Measurements from ENCODE around the gene SUFU.
"Not testable (repeated sequence)": the region's sequence is repeated elsewhere in the genome, so short reads cannot be mapped to it uniquely, and the experiment has no call there.

The SUFU gene

DNA sequence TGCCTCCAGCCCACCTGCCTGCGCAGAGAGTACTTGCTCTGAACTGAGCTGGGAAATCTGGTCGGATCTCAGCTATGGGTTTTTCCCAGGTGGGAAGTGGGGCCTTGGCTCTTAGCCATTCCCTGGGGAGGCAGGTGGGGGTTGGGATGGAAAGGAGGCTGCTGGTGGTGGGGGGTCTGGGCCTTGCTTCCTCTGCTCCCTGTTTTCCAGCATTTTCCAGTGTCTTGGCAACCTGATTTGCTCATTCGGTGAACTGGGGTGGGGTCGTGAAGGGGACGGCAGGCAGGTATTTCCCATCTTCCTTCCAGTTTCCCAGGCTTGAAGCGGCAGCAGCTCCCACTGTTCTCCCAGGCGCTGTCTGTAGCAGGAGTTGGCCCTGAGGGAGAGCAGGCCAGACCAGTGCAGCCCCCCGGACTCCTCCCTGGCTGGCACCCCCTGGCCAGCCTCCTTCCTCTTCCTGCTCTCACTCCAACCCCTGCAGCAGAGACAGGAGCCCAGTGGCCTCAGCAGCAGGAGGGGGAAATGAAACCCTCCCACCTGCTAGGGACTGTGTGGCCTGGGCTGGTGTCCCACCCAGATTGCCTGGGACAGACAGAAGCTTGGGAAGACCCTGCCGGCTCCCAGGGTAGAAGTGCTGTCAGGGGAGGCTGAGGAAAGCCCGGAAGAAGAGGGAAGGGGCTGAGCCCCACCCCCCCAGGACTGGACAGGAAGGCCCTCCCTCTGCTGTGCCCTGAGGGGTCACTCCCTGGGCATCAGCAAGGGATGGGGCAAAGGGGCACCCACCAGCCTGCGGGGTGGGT lies 147.1 kb downstream of the SUFU start:
- no peak for DNase-seq (ENCODE audit: low read depth, low spot score)

DNA sequence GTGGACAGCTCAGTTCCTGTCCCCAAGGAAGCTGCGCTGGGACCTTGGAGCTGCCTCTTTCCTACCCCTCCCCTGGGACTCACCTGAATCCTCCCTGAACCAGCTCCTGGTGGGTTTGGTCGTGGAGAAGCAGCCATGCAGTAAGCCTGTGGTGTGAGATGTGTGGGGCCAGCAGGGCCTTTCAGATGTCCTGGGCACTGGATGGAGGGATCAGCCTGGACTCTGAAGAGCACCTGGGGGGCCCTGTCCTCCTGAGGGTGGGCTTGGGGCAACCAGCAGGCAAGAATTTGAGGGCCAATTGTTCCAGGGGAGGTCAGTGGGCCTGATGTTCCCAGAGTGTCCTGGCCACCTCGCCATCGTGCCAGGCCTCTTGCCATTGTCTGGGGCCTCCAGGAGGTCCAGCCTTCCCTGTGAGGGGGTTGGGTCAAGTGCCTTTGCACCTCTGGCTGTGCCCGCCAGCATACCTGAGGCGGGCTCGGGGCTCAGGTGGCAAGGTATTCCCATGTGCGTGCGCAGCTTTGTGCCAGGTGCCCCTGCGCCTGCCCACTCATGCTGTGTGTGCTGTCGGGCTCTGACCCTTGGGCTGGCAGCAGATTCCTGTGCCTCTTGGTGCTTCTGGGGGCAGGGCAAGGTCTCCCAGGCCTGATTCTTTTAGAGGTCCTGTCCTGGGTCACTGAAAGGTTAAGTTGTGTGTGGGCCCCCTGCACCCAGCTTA lies 147.8 kb downstream of the SUFU start:
- DNase-seq (ENCODE audit: low read depth, low spot score): no peak

DNA sequence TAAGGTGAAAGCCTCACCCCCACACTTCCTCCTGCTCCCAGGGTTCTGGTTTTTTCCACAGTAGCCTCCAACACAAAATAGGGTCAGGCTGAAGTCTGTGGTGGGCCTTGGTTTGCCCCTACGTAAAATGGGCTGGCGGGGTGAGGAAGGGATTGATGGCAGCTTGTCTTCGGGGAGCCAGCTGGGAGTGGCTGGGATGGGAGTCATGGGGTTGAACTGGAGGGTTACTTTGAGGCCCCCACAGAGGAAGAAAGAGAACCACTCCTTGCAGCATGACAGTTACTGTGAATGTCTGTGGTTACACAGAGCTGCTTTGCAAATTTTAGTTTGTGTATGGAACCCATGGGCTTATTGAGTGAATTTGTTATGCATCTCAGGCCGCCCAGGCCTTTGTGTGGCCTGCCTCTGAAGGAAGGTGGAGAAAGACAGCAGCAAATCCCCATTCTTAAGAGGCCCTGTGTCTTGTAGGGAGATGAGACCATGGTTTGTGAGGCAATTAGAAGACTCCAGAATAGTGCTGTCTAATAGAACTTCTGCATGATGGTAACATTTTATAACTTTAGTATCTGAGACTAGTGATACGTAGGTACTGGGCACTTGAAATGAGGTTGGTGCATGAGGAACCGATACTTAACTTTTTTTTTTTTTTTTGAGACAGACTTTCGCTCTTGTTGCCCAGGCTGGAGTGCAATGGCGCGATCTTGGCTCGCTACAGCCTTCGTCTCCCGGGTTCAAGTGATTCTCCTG lies 148.6 kb downstream of the SUFU start:
- no peak for DNase-seq (ENCODE audit: low read depth, low spot score)

DNA sequence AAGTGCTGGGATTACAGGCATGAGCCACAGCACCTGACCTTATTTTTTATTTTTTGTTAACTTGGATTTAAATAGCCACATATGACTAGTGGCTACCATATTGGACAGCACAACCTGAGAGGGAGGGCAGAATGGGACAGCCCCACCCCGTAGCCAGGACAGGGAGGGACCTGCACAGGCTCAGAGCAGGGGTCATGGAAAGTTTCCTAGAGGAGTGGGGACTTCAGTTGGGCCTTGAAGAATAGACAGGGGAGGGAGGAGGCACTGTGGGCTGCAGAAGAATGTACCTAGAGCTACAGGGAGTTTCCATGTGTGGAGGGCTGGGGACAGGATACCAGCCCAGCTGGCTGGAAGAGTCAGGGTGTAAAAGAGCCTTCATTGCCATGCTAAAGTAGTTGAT lies 149.3 kb downstream of the SUFU start:
- no peak for DNase-seq (ENCODE audit: low read depth, low spot score)

DNA sequence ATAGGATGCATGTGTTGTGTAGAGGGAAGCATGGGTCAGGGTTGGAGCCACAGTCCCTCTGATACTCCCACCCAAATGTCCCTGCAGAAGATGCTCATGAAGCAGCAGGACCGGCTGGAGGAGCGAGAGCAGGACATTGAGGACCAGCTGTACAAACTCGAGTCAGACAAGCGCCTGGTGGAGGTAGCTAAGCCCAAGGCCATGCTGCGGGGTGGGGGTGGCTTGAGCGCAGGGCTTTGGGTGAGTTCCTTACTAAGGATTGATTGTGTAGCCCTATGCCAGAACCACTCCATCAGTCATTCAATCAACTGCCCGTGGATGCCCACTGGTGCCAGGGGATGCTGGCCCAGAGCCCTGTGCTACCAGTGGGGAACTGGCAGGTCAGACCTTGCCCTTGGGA lies 150.8 kb downstream of the SUFU start:
- DNase-seq (ENCODE audit: low read depth, low spot score): no peak

DNA sequence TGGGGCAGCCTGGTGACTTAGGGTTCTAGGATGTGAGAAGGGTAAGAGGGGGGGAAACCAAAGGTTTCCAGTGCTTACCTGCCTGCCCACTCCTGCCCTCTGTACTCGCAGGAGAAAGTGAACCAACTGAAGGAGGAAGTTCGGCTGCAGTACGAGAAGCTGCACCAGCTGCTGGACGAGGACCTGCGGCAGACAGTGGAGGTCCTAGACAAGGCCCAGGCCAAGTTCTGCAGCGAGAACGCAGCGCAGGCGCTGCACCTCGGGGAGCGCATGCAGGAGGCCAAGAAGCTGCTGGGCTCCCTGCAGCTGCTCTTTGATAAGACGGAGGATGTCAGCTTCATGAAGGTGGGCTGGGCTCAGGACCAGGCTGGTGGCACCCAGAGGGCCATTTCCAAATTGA lies 151.2 kb downstream of the SUFU start:
- DNase-seq (ENCODE audit: low read depth, low spot score): no peak

DNA sequence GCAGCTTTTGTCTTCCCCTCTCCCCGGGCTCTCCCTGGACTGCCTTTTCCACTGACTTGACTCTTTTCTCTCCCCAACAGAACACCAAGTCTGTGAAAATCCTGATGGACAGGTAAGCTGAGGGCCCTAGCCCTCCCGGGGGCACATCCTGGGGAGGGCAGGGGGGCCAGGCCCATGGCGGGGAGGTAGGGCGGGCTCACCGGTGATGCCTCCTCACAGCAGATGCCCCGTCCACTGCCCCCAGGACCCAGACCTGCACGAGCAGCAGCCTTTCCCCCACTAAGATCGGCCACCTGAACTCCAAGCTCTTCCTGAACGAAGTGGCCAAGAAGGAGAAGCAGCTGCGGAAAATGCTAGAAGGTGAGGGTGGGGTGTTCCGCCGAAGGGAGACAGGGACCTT lies 152.3 kb downstream of the SUFU start:
- no peak for DNase-seq (ENCODE audit: low read depth, low spot score)

DNA sequence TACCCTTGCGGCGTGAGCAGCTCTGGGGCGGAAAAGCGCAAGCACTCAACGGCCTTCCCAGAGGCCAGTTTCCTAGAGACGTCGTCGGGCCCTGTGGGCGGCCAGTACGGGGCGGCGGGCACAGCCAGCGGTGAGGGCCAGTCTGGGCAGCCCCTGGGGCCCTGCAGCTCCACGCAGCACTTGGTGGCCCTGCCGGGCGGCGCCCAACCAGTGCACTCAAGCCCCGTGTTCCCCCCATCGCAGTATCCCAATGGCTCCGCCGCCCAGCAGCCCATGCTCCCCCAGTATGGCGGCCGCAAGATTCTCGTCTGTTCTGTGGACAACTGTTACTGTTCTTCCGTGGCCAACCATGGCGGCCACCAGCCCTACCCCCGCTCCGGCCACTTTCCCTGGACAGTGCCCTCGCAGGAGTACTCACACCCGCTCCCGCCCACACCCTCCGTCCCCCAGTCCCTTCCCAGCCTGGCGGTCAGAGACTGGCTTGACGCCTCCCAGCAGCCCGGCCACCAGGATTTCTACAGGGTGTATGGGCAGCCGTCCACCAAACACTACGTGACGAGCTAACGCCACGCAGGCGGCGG lies 153.1 kb downstream of the SUFU start:
- DNase-seq (ENCODE audit: low read depth, low spot score): no peak

DNA sequence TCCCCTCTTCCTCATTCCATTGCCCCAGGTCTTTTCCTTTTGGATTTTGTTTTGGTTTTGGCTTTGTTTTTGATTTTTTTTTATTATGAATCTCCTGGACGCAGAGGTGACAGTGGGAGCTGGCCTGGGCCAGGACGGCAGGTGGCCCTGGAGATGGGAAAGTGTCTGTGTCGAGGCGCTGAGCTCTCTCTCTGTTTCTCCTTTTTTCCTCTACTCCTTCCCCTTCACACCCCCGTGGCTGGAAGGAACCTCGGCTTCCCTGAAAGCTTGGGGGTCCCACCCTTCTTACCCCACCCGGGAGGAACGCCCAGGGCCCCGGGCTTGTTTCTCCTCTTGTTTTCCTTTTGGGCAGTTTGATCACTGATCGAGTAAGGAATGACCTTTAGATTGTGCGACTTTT lies 153.7 kb downstream of the SUFU start:
- DNase-seq (ENCODE audit: low read depth, low spot score): no peak

DNA sequence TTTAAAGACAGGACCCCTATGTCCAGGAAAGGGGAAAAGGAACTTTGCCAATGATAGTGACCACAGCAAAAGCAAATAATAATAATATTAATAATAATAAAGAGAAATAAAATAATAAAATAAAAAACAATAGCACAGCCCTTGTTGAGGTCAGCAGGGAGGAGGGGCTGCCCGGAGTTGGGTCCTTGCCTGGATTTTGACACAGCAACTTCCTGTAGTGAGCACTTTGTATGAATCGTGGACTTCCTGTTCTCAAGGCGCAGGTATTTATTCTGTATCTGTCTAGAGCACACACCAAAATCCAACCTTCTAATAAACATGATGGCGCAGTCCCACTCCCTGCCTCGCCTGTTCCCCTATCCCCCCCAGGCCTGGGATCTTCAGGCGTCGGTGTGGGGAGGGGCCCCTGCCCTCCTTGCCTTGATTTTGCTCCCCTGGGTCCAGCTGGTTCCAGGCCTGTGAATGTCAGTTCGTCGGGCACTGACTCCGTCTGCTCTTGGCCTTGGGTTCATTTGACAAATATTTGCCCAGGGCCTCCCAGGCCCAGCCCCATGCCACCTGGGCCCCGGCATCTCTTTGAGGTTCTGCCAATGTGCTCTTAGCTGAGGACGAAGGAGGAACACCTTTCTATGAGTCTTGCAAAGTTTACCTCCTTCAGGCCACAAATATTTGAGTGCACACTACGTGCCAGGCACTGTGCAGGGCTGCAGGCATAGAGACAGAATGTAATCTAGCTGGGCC lies 154.4 kb downstream of the SUFU start:
- no peak for DNase-seq (ENCODE audit: low read depth, low spot score)

DNA sequence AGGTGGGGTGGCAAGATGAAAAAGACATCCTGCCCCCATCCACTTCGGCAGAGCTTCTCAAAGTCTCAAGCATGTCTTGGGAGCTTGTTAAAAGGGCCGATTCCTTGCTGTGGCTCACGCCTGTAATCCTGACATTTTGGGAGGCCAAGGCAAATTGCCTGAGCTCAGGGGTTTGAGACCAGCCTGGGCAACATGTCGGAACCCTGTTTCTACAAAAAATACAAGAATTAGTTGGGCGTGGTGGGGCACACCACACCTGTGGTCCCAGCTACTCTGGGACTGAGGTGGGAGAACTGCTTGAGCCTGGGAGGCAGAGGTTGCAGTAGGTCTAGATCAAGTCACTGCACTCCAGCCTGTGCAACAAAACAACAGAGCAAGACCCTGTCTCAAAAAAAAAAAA lies 155.0 kb downstream of the SUFU start:
- no peak for DNase-seq (ENCODE audit: low read depth, low spot score)

DNA sequence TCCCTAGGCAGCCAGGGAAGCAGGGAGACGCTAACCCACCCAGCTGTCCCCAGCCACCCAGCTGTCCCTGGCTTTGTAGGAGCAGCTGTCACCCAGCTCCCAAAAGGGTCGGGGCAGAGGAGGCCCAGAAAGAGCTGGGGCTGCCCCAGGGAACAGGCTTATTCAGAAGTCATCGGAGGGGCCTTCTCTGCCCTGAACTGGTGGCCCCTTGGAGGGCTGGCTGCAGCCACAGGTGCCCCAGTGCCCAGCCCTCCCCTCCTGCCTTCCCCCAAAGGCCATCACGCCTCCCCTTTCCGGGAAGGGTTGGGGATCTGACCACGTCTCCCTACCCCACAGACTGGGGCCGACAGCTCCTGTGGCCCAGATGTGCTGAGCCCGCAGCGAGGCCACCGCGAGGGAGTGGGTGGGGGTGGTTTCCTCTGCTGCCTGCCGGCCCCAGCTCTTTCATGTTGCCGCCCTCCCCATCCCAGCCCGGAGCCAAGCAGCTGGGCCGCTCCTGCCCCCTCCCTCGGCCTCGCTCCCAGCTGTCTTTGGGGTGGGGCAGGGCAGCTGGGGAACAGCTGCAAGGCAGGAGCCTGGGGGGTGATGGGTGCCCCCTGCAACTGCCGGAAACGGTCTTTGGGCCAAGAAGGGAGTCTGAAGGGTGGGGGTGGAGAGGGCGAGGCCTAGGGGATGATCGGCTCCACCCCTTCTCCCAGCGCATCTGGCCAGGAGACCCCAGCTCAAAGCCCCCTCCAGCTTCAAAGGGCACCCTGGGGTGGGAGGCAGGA lies 157.3 kb downstream of the SUFU start:
- DNase-seq (ENCODE audit: low read depth, low spot score): no peak

DNA sequence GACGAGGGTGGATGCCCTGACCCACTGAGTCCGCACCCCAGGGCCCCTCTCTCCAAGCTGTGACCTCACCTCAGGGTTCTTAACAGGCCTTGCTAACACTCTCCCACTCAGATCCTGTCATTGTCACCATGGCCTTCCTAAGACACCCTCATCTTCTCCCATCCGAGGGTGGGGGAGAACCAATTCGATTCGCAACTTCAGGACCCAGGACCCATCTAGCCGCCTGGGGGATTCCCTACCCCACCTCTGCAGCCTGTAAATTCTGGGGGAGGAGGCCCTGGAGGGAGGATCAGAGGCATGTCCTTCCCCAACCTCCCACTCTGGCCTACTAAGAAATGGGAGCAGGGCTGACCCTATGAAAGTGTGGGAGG lies 157.9 kb downstream of the SUFU start:
- DNase-seq (ENCODE audit: low read depth, low spot score): no peak

DNA sequence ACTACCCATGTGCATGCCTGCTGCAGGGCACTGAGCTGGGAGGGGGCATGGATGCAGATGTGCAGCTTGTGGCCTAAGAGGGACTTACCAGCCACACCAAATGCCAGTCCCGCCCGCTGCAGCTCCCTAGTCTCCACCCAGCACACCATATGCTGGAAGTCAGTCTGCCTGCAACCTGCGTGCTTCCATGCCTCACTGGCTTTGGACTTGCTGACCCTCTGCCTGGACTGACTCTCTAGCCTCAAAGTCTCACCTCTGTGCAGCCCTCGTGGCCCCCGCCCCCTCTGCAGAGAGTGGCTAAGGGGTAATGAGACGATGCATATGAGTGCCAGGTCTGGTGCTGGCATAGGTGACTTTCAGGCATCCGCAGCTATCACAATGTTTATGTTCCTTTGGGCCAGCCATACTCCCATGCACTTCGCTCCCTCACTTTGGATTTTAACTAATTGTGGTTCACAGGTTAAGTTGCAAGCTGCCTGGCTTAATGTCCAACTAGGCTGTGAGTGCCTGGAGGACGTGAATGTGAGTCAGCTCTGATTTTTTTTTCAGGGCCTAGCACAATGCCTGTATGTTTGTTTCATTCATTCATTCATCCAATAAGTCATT lies 162.2 kb downstream of the SUFU start:
- no peak for DNase-seq (ENCODE audit: low read depth, low spot score)

DNA sequence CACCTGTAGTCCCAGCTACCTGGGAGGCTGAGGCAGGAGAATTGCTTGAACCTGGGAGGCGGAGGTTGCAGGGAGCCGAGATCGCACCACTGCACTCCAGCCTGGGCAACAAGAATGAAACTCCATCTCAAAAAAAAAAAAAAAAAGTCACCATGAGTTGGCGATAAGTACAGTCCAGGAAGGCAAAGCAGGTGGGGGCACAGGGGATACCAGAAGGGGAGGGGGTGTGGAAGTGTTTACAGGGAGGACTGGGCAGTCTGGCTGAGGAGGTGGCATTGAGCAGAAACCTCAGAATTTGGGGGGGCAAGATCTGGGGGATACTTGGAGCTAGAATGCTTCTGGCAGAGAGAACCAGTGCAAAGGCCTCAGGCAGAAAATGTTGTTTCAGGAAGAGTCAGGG lies 163.6 kb downstream of the SUFU start:
- not testable (repeated sequence) for DNase-seq (ENCODE audit: low read depth, low spot score)

DNA sequence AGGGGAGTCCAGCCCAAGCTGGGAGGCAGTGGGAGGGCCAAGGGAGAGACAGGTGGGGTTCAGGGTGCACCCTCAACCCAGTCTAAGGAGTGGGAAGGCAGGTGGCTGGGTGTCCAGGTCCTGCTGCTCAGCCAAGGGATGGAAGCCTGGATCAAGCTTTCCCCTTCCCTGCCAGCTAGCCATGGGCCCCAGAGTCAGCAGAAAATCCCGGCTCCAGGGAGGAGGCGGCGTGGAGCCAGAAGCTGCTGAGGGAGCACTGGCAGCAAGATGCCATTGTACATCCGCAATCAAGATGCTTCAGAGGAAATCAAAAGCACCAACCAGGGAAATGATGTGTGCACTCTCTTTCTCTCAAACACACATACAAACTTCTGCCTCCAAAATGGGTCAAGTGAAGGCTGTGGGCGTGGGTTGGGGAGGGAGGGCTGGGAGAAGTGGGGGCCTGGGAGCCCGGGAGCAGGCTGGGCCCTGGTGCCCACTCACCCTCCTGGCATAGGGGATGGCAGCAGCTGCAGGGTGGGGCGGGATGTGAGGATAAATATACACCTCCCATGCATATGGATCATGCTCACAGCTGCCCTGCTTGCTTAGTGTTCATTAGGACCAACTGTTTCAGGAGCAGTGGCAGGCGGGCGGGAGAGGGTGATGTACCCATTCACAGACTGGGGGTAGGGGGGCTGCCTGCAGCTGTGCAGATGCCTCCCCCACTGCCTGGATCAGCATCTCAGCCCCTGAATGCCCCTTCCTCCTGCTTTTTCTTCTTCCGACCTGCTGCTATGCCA lies 164.7 kb downstream of the SUFU start:
- no peak for DNase-seq (ENCODE audit: low read depth, low spot score)

DNA sequence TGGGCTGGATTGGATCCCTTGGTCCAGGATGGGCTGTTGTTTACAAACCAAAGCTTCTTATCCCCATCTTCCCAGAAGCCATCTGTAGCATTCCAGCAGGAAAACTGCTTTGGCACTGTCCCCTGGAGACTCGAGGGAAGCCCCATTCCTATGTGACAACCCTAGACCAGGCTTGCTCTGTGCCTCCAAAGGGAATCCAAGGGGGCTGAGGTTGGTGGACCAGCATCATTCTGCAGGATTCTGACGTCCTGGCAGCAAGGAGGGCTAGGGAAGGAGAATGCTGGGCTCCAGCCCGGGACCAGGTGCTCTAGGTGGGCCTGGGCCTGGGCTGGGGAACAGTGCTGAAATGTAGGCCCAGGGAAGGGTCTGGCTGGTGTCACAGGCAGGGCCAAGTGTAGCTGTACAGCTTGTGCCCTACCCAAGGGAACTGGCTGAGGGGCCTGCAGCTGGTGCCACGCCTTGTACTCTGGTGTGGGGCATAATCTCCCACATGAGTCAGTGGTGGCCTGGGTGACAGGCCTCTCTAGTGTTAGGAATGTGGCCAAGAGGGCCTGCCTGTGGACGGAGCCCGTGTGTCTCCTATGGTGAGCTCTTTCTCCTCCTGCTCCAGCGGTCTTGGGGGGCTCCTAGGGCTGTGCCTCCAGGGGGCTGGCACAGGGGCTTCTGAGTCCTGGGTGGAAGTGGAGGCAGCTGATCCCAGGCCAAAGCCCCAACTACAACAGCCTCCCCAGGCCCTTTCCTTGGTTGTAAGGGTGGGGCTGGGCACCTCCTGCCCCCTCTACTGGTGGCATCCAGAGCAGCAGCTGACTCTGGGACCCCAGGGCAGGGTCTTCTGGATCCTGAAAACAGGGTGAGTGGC lies 165.7 kb downstream of the SUFU start:
- DNase-seq (ENCODE audit: low read depth, low spot score): no peak

DNA sequence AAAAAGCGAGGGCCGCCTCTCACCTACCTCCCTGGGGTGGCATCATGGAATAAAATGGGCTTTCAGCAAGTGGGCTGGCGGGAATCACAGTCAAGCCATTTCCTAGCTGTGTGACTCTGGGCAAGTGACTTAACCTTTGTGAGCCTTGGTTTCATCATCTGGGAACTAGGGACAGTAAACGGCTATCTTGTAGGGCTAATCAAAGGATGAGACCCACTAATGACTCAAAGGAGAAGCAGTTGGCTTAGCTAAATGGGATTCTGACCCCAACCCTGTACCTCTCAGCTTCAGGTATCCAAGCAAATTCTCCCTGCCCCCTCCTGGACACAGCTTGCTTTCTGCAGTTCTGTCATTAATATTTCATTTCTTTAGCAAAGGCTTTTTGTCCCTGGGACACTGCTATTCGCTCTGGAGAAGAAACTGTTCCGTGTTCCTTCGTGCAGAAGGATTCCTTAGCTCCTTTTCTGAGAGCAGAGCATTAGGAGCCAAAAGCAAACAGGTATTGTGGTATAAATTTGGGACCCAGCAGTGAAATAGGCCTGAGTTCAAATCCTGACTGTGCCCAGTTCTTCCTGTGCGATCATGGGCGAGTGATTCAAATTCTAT lies 166.4 kb downstream of the SUFU start:
- no peak for DNase-seq (ENCODE audit: low read depth, low spot score)

Measured in activated CD4-positive, CD25-positive, alpha-beta regulatory T cell treated with anti-CD3 and anti-CD28 coated beads, Interleukin-2, amount 50 U/mL, for 16 hours (primary cell).